IPS-18a (cell line): ENCODE results near the gene NINL.

ENCODE experiments used
- H3K27ac ChIP-seq: one replicate; pipeline ENCODE4 v1.5.1; 2013; ENCODE audit warnings: low read length
- H3K27me3 ChIP-seq: one replicate; pipeline ENCODE4 v1.6.1; 2013; ENCODE audit warnings: mild to moderate bottlenecking, low read length; ENCODE audit not compliant: control insufficient read depth, insufficient read depth
- H3K36me3 ChIP-seq: one replicate; pipeline ENCODE4 v1.6.1; 2013; ENCODE audit warnings: low read depth, low read length; ENCODE audit not compliant: control insufficient read depth
- H3K4me1 ChIP-seq: one replicate; pipeline ENCODE4 v1.6.1; 2013; ENCODE audit warnings: low read depth, low read length; ENCODE audit not compliant: control insufficient read depth
- H3K4me3 ChIP-seq: one replicate; pipeline ENCODE4 v1.5.1; 2013; ENCODE audit warnings: low read length
- H3K9ac ChIP-seq: one replicate; pipeline ENCODE4 v1.6.1; 2013; ENCODE audit warnings: mild to moderate bottlenecking, low read length, moderate library complexity
- H3K9me3 ChIP-seq: one replicate; pipeline ENCODE4 v1.6.1; 2013; ENCODE audit warnings: low read depth, low read length; ENCODE audit not compliant: control insufficient read depth

Gene NINL

DNA sequence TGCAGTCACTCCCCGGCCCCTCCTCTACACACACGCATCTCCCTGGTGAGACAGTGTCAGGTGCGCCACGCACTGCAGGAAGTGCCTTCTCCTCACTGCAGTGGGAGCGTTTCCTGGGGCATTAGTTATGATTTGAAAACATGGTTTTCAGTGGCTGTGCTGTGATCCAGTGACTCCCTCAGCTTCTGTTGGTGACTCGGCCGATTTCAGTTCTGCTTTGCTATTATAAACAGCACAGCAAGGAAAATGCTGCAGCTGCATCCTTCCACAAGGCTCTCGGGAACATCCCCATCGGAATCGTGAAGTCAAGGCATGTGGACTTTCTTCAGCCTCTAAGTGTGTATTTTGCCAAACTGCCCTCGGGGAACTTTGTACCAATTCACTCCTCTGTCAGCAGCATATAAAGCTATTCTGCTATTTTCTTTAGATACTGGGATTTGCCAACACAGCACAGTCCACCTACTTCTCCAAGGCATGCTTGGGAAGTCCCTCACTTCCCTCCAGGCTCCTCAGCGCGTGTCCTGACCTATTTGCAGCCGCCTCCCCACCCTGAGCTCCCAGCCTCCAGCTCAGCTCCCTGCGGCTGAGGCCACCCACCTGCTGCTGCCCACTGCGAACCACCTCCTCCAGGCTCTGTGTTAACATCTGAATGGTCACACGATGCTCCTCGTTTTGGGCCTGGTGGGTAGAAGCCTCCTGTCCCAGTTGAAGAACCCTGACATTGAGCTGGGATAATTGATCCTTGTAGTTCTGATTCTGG lies 123.4 kb downstream of the NINL start:
- no peak overlapping the region for H3K4me3 ChIP-seq
- no peaks in the 10 kb centered on the region for H3K9me3 ChIP-seq
- H3K27ac ChIP-seq: no peak overlapping the region
- no peaks in the 10 kb centered on the region for H3K4me1 ChIP-seq
- H3K9ac ChIP-seq: no peak overlapping the region
- peaks cover 55% of the 10 kb centered on the region for H3K36me3 ChIP-seq
- no peaks in the 10 kb centered on the region for H3K27me3 ChIP-seq

DNA sequence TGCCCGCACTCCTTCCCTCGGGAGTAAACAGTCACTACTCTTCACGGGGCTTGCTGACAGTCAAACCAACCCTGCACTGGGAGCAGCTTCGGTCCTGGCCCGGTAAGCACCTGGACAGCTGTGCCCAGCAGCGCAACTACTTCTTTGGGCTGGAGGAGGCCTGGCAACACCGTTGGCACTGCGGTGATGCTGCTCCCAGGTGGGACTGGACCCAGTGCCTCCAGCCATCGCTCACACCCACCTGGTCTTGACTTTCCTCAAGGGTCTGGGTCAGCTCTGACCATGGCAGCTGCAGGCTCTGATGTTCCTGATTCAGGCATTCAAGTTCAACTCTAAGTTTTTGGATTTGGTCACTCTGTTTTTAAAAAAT lies 124.1 kb downstream of the NINL start:
- H3K27me3 ChIP-seq: no peaks in the 10 kb centered on the region
- H3K4me1 ChIP-seq: no peaks in the 10 kb centered on the region
- H3K36me3 ChIP-seq: peaks cover 48% of the 10 kb centered on the region

DNA sequence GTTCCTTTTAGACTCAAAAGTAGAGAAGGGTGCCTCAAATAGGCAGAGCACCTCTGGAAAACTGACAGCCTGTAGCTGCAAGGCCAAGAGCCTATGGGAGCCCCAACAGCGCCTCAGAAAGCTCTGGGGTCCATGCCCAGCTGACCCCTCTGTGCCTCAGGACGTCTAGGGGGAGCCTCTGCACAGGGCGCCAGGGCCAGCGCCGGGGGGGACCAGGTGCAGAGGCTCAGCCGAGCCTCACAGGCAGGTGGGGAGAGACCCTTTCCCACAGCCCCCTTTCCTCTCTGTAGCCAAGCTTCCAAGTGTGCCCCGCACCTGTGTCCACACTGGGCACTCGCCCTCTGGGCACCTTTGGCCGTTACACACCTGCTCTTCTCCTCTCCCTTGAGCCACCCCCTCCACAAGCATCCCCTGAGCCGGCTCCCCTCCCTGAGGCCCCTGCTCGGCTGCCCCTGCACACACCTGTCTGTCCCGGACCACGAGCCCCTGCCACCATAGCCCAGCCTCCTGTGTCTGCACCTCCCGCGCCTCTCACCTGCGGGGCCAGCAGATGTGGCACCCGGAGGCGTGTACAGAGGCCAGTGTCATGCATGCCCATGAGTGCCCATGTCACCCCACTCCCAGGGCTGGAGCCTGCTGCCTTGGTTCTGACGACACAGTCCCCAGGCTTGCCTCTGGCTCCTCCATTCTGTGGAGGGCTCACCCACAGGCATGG lies 124.6 kb downstream of the NINL start:
- Histone ChIP-seq H3K27ac (no peak overlapping the region), H3K4me3 (no peak overlapping the region), H3K36me3 (peaks cover 45% of the 10 kb centered on the region), H3K9me3 (no peaks in the 10 kb centered on the region), H3K27me3 (no peaks in the 10 kb centered on the region), H3K4me1 (no peaks in the 10 kb centered on the region), H3K9ac (no peak overlapping the region)

More for the DNA sequence above, 124.1 kb downstream of the NINL start:
- no peak overlapping the region for H3K27ac ChIP-seq
- H3K4me3 ChIP-seq: no peak overlapping the region
- H3K9me3 ChIP-seq: no peaks in the 10 kb centered on the region
- H3K9ac ChIP-seq: no peak overlapping the region

DNA sequence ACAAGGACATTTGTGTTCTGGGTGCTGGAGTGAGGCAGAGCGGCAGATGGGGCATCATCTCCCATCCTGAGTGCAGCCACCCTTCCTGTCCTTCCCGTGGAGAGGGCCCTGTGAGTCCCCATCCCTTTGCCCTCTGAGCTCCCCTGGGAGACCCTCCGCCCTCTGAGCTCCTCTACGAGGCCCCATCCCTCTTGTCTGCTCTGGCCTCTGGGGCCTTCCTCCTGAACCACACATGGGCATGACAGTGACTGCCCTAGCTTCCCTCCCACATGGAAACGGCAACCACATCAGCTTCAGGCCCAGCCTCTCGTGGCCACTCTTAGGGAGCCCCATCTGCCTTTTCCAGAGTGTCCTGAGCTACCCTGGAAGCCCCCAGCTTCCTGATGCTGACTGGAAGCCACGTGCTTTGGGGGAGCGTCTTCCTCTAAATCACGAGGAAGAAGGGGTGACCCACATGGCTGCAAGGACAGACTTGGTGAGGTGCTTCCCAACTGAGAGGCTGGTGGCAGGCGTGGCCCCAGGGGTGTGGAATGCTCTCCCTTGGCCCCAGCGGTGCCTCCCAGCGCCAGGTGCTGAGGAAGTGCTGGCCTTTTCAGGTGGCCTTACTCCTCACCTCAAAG lies 125.3 kb downstream of the NINL start:
- Histone ChIP-seq H3K4me1 (no peaks in the 10 kb centered on the region), H3K9ac (no peak overlapping the region), H3K36me3 (peaks cover 47% of the 10 kb centered on the region), H3K27ac (no peak overlapping the region), H3K4me3 (no peak overlapping the region), H3K27me3 (no peaks in the 10 kb centered on the region), H3K9me3 (no peaks in the 10 kb centered on the region)

DNA sequence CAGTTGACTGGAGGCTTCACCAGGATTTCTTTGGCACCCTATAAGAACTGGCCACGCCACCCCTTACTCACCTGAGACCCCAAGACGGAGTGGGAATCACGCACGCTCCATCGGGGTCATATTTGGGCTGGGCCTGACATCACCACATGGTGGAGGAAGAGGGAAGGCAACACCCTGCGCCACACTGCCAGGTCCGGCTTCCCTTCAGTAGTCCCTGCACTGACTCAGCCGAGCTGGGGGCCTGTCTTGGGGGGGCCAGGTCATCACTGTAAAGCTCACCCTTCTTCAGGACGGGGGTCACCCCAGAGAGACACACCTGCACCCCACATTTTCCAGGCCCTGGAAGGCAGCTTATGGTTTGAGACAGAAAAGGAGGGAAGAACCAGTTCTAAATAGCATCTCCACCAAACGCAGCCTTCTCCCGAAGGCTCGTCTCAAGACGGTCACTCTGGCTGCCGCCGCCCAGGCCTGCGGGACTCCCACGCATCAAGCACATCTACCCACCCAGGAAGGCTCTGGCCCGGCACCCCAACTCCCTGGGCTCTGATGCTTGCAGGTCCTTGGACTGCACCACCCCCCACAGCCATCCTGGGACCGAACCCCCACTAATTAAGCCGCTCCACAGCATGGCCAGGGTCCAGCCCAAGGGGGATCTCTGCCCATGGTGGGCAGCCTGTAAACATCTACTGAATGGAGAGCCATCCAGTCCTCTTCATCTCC lies 126.1 kb downstream of the NINL start:
- Histone ChIP-seq H3K4me1 (no peaks in the 10 kb centered on the region), H3K9ac (no peak overlapping the region), H3K36me3 (peaks cover 45% of the 10 kb centered on the region), H3K27me3 (no peaks in the 10 kb centered on the region), H3K9me3 (no peaks in the 10 kb centered on the region), H3K4me3 (no peak overlapping the region), H3K27ac (no peak overlapping the region)

DNA sequence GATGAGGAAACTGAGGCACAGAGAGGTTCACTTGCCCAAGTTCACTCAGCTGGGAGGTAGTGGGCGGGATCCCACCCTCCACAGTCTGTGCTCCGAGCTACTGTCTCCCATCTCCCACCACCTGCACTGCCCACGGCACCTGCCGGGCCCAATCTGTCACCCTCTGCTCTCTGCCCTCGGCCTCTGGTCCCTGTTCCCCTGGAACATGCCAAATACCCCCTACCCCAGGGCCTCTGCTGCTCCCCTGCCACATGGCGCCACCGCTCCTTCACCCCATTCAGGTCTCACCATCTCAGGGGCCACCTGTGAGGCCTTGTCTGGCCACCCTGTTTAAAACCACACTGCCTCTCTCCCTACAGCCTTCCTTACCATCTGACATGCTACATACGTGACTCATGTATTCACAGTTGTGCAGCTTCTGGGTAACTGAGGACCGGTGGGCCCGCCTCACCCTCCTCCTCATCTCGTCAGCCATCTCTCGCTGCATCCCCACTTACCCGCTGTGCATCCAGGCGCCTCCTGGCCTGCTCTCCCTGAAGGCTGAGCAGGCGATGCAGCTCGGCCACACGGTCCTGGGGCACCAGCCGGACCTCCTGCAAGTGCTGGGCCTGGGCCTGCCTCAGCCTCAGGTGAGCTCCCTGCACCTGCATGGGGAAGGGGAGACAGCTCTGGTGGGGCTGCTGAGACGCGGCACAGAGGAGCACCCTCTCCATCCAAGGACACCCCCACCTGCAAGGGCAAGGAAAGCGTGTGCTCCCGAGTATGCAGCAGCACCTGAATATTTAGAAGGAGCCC lies 127.2 kb downstream of the NINL start:
- peaks cover 44% of the 10 kb centered on the region for H3K36me3 ChIP-seq
- H3K27ac ChIP-seq: no peak overlapping the region
- no peak overlapping the region for H3K9ac ChIP-seq

DNA sequence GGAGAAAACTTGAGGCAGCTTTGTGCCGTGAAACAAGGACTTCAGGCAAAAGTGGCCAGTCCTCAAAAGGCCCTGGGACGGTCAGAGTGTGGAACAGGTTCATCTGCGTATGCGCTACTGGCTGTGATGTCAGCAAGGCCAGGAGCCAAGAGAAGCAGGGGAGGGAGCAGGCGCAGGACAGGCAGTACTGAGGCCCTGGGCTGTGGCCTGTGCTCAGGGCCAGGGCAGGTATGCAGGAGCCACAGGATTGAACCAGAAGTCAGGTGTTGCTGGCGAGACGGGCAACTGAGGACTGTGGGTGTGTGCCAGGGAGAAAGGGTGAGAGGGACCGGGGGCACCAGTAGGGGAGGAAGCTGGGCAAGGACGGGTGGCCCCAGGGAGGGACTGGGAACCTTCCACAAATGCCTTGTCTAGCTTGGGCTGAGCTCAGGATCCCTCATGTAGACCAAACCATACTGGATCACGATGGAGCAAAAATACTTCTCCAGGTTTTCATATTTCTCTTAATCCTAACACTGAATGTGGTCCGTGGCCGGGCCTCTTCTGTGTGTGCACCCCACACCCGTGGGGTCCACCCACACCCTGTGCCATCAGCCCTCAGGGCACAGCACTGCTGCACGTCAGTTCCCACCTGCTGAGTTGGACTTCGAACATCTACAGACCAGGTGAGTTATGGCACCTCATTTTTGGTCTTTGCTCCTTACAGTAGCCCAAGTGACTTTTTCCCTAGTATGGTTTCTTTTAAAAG lies 131.0 kb downstream of the NINL start:
- no peak overlapping the region for H3K27ac ChIP-seq
- H3K9me3 ChIP-seq: no peaks in the 10 kb centered on the region
- H3K9ac ChIP-seq: no peak overlapping the region
- peaks cover 41% of the 10 kb centered on the region for H3K36me3 ChIP-seq
- no peaks in the 10 kb centered on the region for H3K27me3 ChIP-seq
- H3K4me3 ChIP-seq: no peak overlapping the region
- H3K4me1 ChIP-seq: no peaks in the 10 kb centered on the region

More for the DNA sequence above, 127.2 kb downstream of the NINL start:
- Histone ChIP-seq H3K4me1 (no peaks in the 10 kb centered on the region), H3K4me3 (no peak overlapping the region), H3K27me3 (no peaks in the 10 kb centered on the region), H3K9me3 (no peaks in the 10 kb centered on the region)

DNA sequence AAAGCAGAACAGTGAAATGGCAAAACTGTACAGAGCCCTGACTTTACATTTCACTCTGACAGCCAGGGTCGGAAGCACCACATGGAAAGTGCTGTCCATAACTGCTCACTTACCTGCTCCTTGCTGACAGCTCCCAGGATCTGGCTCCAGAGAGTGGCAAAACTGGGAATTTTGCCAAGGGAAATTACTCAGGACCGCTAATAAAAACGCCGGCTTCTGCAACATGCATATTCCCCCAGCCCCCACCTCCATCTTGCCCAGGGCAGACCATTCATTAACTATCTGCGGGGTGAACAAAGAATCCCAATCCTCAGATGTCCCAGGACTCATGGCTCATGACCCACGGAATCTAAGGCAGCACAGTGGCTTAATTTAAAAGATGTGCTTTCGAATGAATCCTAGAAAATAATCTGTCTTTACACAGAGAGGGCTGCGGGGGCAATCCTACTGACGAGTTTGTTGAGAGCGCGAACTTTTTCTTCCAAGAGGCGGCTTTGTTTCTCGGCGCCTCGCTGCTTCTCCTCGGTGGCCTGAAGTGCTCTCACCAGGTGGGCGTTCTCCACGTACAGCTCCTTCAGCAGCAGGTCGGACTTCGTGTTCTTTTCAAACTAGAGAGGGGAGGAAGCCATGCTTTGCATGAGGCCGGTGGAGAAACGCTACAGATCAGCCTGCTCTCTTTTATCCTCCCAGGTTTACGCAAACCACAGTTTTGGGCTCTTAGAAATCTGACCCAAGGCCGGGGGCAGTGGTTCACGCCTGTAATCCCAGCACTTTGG lies 132.1 kb downstream of the NINL start:
- Histone ChIP-seq H3K4me1 (no peaks in the 10 kb centered on the region), H3K27ac (no peak overlapping the region), H3K36me3 (peaks cover 47% of the 10 kb centered on the region), H3K9ac (no peak overlapping the region), H3K27me3 (no peaks in the 10 kb centered on the region), H3K4me3 (no peak overlapping the region), H3K9me3 (no peaks in the 10 kb centered on the region)

DNA sequence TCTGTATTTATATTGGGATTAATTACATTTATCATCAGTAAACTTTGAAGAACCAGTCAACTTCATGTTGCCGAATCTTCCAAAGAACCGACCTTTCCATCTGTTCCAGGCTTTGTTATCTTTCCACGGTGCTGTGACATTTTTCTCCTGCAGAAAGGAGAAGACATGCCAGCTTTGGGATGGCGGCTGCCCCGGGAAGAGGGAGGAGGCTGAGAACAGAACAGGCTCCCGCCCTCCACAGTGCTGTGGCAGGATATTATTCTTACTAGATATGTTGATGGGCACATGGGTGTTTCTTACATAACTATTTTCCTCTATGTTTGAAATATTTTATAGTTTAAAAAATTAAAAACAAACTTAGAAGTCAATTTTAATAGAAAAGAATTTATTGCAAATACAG lies 133.0 kb downstream of the NINL start:
- Histone ChIP-seq H3K4me1 (no peaks in the 10 kb centered on the region), H3K4me3 (no peak overlapping the region), H3K27ac (no peak overlapping the region), H3K27me3 (no peaks in the 10 kb centered on the region), H3K9ac (no peak overlapping the region), H3K9me3 (no peaks in the 10 kb centered on the region), H3K36me3 (peaks cover 51% of the 10 kb centered on the region)

DNA sequence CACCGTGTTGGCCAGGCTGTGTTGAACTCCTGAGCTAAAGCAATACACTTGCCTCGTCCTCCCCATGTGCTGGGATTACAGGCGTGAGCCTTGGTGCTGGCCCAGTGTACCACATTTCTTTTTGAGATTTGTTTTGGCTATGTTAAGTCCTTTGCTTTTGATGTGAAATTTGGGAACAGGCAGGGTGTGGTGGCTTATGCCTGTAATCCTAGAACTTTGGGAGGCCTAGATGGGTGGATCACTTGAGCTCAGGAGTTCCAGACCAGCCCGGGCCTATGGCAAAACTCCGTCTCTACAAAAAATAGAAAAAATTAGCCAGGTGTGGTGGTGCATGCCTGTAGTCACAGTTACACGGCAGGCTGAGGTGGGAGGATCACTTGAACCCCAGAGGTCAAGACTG lies 137.7 kb downstream of the NINL start:
- Histone ChIP-seq H3K9ac (no peak overlapping the region), H3K4me3 (no peak overlapping the region), H3K27me3 (no peaks in the 10 kb centered on the region), H3K4me1 (no peaks in the 10 kb centered on the region), H3K9me3 (no peaks in the 10 kb centered on the region), H3K36me3 (peaks cover 58% of the 10 kb centered on the region), H3K27ac (no peak overlapping the region)
